ENCODE data around the gene HTR1B. TPM values are rescaled to one million over a fixed set of nuclear protein-coding genes. Genes with fewer than 3 reads are reported as not detected.

HTR1B gene
- polyA plus RNA-seq, 1 donor (not counting 4 experiments of a cell fraction or from before 2014, with no cell fraction given): 0.24 TPM

DNA sequence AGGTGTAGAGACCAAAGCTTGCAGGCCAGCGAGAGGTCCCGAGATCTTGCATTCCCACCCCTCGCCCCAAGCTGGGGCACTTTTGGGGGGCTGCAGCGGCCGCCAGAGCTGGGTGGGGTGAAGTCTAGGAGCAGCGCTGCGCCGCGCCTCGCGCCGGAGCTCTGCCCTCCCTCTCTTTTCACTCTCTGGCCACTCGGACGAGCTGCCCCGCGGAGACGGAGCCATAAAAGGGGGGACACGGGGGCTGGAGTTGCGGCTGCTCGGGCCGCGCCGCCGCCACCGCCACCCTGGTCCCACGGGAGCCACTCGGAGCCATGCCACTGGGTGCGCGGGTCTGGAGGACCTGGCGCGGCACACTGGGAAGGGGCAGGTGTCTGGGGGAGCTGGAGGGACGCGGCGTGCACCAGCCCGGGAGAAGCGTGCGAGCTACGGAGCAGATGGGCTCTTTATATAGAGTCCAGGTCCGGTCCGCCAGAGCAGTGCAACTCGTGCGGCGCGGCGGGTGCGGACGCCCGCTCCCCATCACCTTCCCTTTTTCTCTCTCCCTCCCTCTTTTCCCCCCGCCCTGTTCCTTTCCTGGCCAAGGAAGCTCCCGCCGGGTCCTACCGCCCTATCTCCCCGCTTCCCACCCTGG, 687 bp upstream of the HTR1B start:
- FAIRE-seq (no peak), DNase-seq (ENCODE audit: low read depth, low spot score) (no peak)
- H3K9ac ChIP-seq (ENCODE audit: control insufficient read depth, extremely low read depth, insufficient read depth, low read length): no peak overlapping the region

DNA sequence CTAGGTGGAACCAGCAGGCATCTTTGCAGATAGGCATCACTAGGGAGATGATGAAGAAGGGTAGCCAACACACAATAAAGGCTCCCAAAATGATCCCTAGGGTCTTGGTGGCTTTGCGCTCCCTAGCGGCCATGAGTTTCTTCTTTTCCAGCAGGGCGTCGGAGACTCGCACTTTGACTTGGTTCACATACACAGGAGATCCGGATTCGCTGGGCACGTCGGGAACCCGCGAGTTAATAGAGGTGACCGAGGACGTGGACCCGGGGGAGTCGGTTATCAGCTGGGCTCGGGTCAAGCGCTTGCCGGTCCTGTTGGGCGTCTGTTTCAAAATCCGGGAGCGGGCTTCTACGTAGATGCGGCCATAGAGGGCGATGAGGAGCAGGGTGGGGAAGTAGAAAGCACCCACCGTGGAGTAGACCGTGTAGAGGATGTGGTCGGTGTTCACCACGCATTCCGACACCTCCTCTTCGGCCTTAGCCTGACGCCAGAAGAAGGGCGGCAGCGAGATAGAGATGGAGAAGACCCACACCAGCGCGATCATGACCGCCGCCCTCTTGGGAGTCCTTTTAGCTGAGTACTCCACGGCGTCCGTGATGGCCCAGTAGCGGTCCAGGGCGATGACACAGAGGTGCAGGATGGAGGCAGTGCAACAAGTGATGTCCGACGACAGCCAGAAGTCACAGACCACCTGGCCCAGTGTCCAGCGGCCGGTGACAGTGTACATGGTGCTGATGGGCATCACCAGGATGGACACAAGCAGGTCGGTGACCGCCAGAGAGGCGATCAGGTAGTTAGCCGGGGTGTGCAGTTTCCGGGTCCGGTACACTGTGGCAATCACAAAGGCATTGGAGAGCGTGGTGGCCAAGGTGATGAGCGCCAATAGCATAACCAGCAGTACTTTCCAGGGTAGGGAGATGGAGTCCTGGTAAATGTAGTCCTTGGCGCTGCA, 658 bp downstream of the HTR1B start:
- no peak overlapping the region for H3K9ac ChIP-seq (ENCODE audit: control insufficient read depth, extremely low read depth, insufficient read depth, low read length)
- no peaks in the 10 kb centered on the region for H3K79me2 ChIP-seq (ENCODE audit: control insufficient read depth, insufficient read depth, low read length)
- no peak overlapping the region for H3K27ac ChIP-seq (ENCODE audit: control insufficient read depth, insufficient read depth, low read length)
- H3K36me3 ChIP-seq (ENCODE audit: control insufficient read depth in 2 of 2, extremely low read depth in 1 of 2, insufficient read depth in 2 of 2, low read length in 2 of 2): no peaks in the 10 kb centered on the region
- H3K4me2 ChIP-seq (ENCODE audit: control insufficient read depth, extremely low read depth, insufficient read depth, low read depth, low read length): peak overlapping the region; percentile 95
- no peaks in the 10 kb centered on the region for H3K9me3 ChIP-seq (ENCODE audit: control insufficient read depth, low read depth, low read length)
- FAIRE-seq (no peak), DNase-seq (ENCODE audit: low read depth, low spot score) (no peak)
- H3K4me3 ChIP-seq (ENCODE audit: control insufficient read depth in 2 of 3, extremely low read depth in 1 of 3, insufficient read depth in 2 of 3, low read depth in 1 of 3, low read length in 3 of 3): peak overlapping the region; percentile 34 to 69 (median 42)
- no peaks in the 10 kb centered on the region for H4K20me1 ChIP-seq (ENCODE audit: control insufficient read depth, extremely low read depth, insufficient read depth, low read length)
- TF ChIP-seq EZH2 (IDR thresholded peaks at IDR 0.05; ENCODE audit: low read length): peak; percentile 51
- TF ChIP-seq, protein P1, sequence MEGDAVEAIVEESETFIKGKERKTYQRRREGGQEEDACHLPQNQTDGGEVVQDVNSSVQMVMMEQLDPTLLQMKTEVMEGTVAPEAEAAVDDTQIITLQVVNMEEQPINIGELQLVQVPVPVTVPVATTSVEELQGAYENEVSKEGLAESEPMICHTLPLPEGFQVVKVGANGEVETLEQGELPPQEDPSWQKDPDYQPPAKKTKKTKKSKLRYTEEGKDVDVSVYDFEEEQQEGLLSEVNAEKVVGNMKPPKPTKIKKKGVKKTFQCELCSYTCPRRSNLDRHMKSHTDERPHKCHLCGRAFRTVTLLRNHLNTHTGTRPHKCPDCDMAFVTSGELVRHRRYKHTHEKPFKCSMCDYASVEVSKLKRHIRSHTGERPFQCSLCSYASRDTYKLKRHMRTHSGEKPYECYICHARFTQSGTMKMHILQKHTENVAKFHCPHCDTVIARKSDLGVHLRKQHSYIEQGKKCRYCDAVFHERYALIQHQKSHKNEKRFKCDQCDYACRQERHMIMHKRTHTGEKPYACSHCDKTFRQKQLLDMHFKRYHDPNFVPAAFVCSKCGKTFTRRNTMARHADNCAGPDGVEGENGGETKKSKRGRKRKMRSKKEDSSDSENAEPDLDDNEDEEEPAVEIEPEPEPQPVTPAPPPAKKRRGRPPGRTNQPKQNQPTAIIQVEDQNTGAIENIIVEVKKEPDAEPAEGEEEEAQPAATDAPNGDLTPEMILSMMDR (optimal IDR thresholded peaks at IDR 0.05 in 1 of 3, IDR thresholded peaks at IDR 0.05 in 1 of 3, conservative IDR thresholded peaks at IDR 0.05 in 1 of 3; ENCODE audit: extremely low read depth in 1 of 3, insufficient read depth in 2 of 3, low read length in 3 of 3): peak; percentile 35 to 46 (median 42)
- H2AFZ ChIP-seq (ENCODE audit: control insufficient read depth, low read length): peak overlapping the region; percentile 64
- no peaks in the 10 kb centered on the region for H3K9me1 ChIP-seq (ENCODE audit: control insufficient read depth, extremely low read depth, insufficient read depth, low read length)
- H3K27me3 ChIP-seq (ENCODE audit: control insufficient read depth, extremely low read depth, insufficient read depth, low read length): peaks cover 27% of the 10 kb centered on the region
- peaks cover 22% of the 10 kb centered on the region for H3K4me1 ChIP-seq (ENCODE audit: control insufficient read depth, extremely low read depth, insufficient read depth, low read length)
- dilution Hi-C loops (cut with MboI; ENCODE audit: extremely low pct_ligation_motif_present, low sequenced_read_pairs): no loop called here

More for the DNA sequence above, 687 bp upstream of the HTR1B start:
- peaks cover 27% of the 10 kb centered on the region for H3K27me3 ChIP-seq (ENCODE audit: control insufficient read depth, extremely low read depth, insufficient read depth, low read length)
- peak overlapping the region; percentile 95 for H3K4me2 ChIP-seq (ENCODE audit: control insufficient read depth, extremely low read depth, insufficient read depth, low read depth, low read length)
- no peaks in the 10 kb centered on the region for H3K79me2 ChIP-seq (ENCODE audit: control insufficient read depth, insufficient read depth, low read length)
- H3K36me3 ChIP-seq (ENCODE audit: control insufficient read depth in 2 of 2, extremely low read depth in 1 of 2, insufficient read depth in 2 of 2, low read length in 2 of 2): no peaks in the 10 kb centered on the region
- TF ChIP-seq EZH2 (IDR thresholded peaks at IDR 0.05; ENCODE audit: low read length): peak; percentile 8
- TF ChIP-seq, protein P1 (optimal IDR thresholded peaks at IDR 0.05 in 1 of 3, IDR thresholded peaks at IDR 0.05 in 1 of 3, conservative IDR thresholded peaks at IDR 0.05 in 1 of 3; ENCODE audit: extremely low read depth in 1 of 3, insufficient read depth in 2 of 3, low read length in 3 of 3): no peak
- no peaks in the 10 kb centered on the region for H3K9me1 ChIP-seq (ENCODE audit: control insufficient read depth, extremely low read depth, insufficient read depth, low read length)
- H3K9me3 ChIP-seq (ENCODE audit: control insufficient read depth, low read depth, low read length): no peaks in the 10 kb centered on the region
- H3K4me1 ChIP-seq (ENCODE audit: control insufficient read depth, extremely low read depth, insufficient read depth, low read length): peaks cover 21% of the 10 kb centered on the region
- peak overlapping the region; percentile 34 to 69 (median 42) for H3K4me3 ChIP-seq (ENCODE audit: control insufficient read depth in 2 of 3, extremely low read depth in 1 of 3, insufficient read depth in 2 of 3, low read depth in 1 of 3, low read length in 3 of 3)
- dilution Hi-C loops (cut with MboI; ENCODE audit: extremely low pct_ligation_motif_present, low sequenced_read_pairs): no loop called here
- peak overlapping the region; percentile 64 for H2AFZ ChIP-seq (ENCODE audit: control insufficient read depth, low read length)
- no peak overlapping the region for H3K27ac ChIP-seq (ENCODE audit: control insufficient read depth, insufficient read depth, low read length)
- no peaks in the 10 kb centered on the region for H4K20me1 ChIP-seq (ENCODE audit: control insufficient read depth, extremely low read depth, insufficient read depth, low read length)
